IMR-90 (cell line): Measurements from ENCODE around the gene SDK1. TPM values are rescaled to one million over a fixed set of nuclear protein-coding genes. Genes with fewer than 3 reads are reported as not detected.

Experiments used
- ATAC-seq: fragments of 200-7000 bp; cut with Tn5 transposase; 2 replicates; pipeline ENCODE4 v1.9.1; 2020; ENCODE audit warnings: low read depth, mild to moderate bottlenecking, moderate library complexity
- BruUV-seq: library from RNA; stranded (reverse); fragments of 400-500 nt; replicated peaks from 2 replicates; lab custom pipeline; 2021; lab: Mats Ljungman, UMichigan
- CTCF ChIA-PET: fragments of 300-600 bp; formaldehyde crosslinking; extraction: SDS; loops from one replicate; lab custom pipeline; 2021; ENCODE audit warnings: antibody characterized with exemption; lab: Yijun Ruan, JAX
- POLR2A ChIA-PET: fragments of 300-600 bp; sonication (Branson Sonifier 250); formaldehyde crosslinking; loops from one replicate; lab custom pipeline; 2022; ENCODE audit warnings: antibody characterized with exemption; ENCODE audit not compliant: unreplicated experiment; lab: Charles Lee
- DNase-seq: peaks from one replicate; pipeline ENCODE4 v3.0.0; 2013
- H2AFZ ChIP-seq: replicated peaks from 2 replicates; pipeline ENCODE3; 2013; ENCODE audit warnings: low read length, mild to moderate bottlenecking; ENCODE audit not compliant: poor library complexity
- H2AK5ac ChIP-seq: 2 replicates; pipeline ENCODE4 v1.6.1; 2013; ENCODE audit warnings: low read depth, low read length, inconsistent platforms
- H2AK9ac ChIP-seq: replicated peaks from 2 replicates; pipeline ENCODE3; 2013; ENCODE audit warnings: mild to moderate bottlenecking, low read depth, low read length, moderate library complexity; ENCODE audit not compliant: poor library complexity
- H2BK120ac ChIP-seq: 2 replicates; pipeline ENCODE4 v1.6.1; 2013; ENCODE audit warnings: low read depth, low read length, inconsistent platforms
- H2BK15ac ChIP-seq: 3 replicates; pipeline ENCODE4 v1.6.1; 2013; ENCODE audit warnings: low read depth, low read length, inconsistent platforms
- H2BK20ac ChIP-seq: 2 replicates; pipeline ENCODE4 v1.6.1; 2013; ENCODE audit warnings: low read depth, mild to moderate bottlenecking, inconsistent platforms, low read length, moderate library complexity
- H2BK5ac ChIP-seq: 2 replicates; pipeline ENCODE4 v1.6.1; 2013; ENCODE audit warnings: mild to moderate bottlenecking, low read depth, low read length, inconsistent platforms; ENCODE audit not compliant: poor library complexity, severe bottlenecking
- H3K14ac ChIP-seq: replicated peaks from 2 replicates; pipeline ENCODE4 v1.6.1; 2013; ENCODE audit warnings: low read depth, low read length, inconsistent platforms
- H3K18ac ChIP-seq: 2 replicates; pipeline ENCODE4 v1.6.1; 2013; ENCODE audit warnings: low read depth, low read length, control low read depth
- H3K23ac ChIP-seq: 2 replicates; pipeline ENCODE4 v1.6.1; 2013; ENCODE audit warnings: low read depth, low read length, inconsistent platforms
- H3K27ac ChIP-seq: 2 replicates; pipeline ENCODE4 v1.5.1; 2013; ENCODE audit warnings: mild to moderate bottlenecking, control low read depth, low read length; ENCODE audit not compliant: insufficient read depth
- H3K27me3 ChIP-seq: 2 replicates; pipeline ENCODE4 v1.6.1; 2013; ENCODE audit warnings: low read length; ENCODE audit not compliant: control insufficient read depth, insufficient read depth
- H3K36me3 ChIP-seq: 2 replicates; pipeline ENCODE4 v1.6.1; 2013; ENCODE audit warnings: low read length, mixed read lengths; ENCODE audit not compliant: control insufficient read depth, insufficient read depth
- H3K4ac ChIP-seq: 2 replicates; pipeline ENCODE4 v1.6.1; 2013; ENCODE audit warnings: low read depth, low read length, inconsistent platforms
- H3K4me1 ChIP-seq: 2 replicates; pipeline ENCODE4 v1.6.1; 2013; ENCODE audit warnings: low read length, mixed read lengths; ENCODE audit not compliant: control insufficient read depth, insufficient read depth
- H3K4me2 ChIP-seq: 2 replicates; pipeline ENCODE4 v1.6.1; 2013; ENCODE audit warnings: low read depth, mild to moderate bottlenecking, control low read depth, low read length, moderate library complexity
- H3K4me3 ChIP-seq: 2 replicates; pipeline ENCODE4 v1.5.1; 2013; ENCODE audit warnings: low read depth, mild to moderate bottlenecking, control low read depth, low read length, moderate library complexity; ENCODE audit not compliant: insufficient read depth
- H3K56ac ChIP-seq: 2 replicates; pipeline ENCODE4 v1.6.1; 2013; ENCODE audit warnings: low read length, inconsistent platforms; ENCODE audit not compliant: insufficient read depth; ENCODE audit errors: extremely low read depth
- H3K79me1 ChIP-seq, 2 experiments: 2 replicates each; pipeline ENCODE4 v1.6.1; 2013; ENCODE audit warnings: low read length in 2 of 2, inconsistent platforms in 1 of 2, low read depth in 1 of 2
- H3K9ac ChIP-seq: 2 replicates; pipeline ENCODE4 v1.6.1; 2013; ENCODE audit warnings: low read depth, low read length, control low read depth
- H3K9me1 ChIP-seq: 2 replicates; pipeline ENCODE4 v1.6.1; 2013; ENCODE audit warnings: low read length, inconsistent platforms; ENCODE audit not compliant: insufficient read depth
- H3K9me3 ChIP-seq: 2 replicates; pipeline ENCODE4 v1.6.1; 2013; ENCODE audit warnings: low read length; ENCODE audit not compliant: control insufficient read depth, insufficient read depth
- H4K20me1 ChIP-seq: 2 replicates; pipeline ENCODE4 v1.6.1; 2013; ENCODE audit warnings: low read length, inconsistent platforms; ENCODE audit not compliant: insufficient read depth
- H4K5ac ChIP-seq: 2 replicates; pipeline ENCODE4 v1.6.1; 2013; ENCODE audit warnings: mild to moderate bottlenecking, low read depth, low read length, control low read depth
- H4K8ac ChIP-seq, 2 experiments: 2 replicates each; pipeline ENCODE4 v1.6.1; 2013; ENCODE audit warnings: low read depth in 2 of 2, low read length in 2 of 2, control low read depth in 1 of 2, inconsistent platforms in 1 of 2
- H4K91ac ChIP-seq: 2 replicates; pipeline ENCODE4 v1.6.1; 2013; ENCODE audit warnings: low read depth, low read length, inconsistent platforms; ENCODE audit not compliant: insufficient read depth
- CEBPB ChIP-seq: IDR thresholded peaks from 2 replicates; pipeline ENCODE4 v1.6.1; 2012; ENCODE audit warnings: low read depth, low read length, improper control_type of control experiment
- CHD1 ChIP-seq: IDR thresholded peaks from 2 replicates; pipeline ENCODE4 v1.6.1; 2012; ENCODE audit warnings: low read depth, low read length, improper control_type of control experiment
- ELK1 ChIP-seq: fragments of 150-350 bp; IDR thresholded peaks from 2 replicates; pipeline ENCODE4 v1.6.1; 2016; ENCODE audit warnings: low read depth, mild to moderate bottlenecking, low read length, moderate library complexity, borderline replicate concordance
- FOS ChIP-seq: fragments of 150-350 bp; IDR thresholded peaks from 2 replicates; pipeline ENCODE4 v1.6.1; 2016; ENCODE audit warnings: low read depth, low read length
- MAFK ChIP-seq: IDR thresholded peaks from 2 replicates; pipeline ENCODE4 v1.6.1; 2012; ENCODE audit warnings: low read depth, low read length, improper control_type of control experiment
- MAZ ChIP-seq: IDR thresholded peaks from 2 replicates; pipeline ENCODE4 v1.6.1; 2012; ENCODE audit warnings: low read depth, mild to moderate bottlenecking, low read length, improper control_type of control experiment, moderate library complexity, borderline replicate concordance
- MXI1 ChIP-seq: IDR thresholded peaks from 2 replicates; pipeline ENCODE4 v1.6.1; 2012; ENCODE audit warnings: low read depth, mild to moderate bottlenecking, low read length, moderate library complexity, borderline replicate concordance
- NFE2L2 ChIP-seq: fragments of 150-350 bp; IDR thresholded peaks from 2 replicates; pipeline ENCODE4 v1.6.1; 2016; ENCODE audit warnings: low read depth, mild to moderate bottlenecking, low read length
- POLR2A ChIP-seq: IDR thresholded peaks from 2 replicates; pipeline ENCODE4 v1.6.1; 2012; ENCODE audit warnings: mild to moderate bottlenecking, low read depth, low read length
- RAD21 ChIP-seq: IDR thresholded peaks from 2 replicates; pipeline ENCODE4 v1.6.1; 2012; ENCODE audit warnings: low read length, improper control_type of control experiment
- RCOR1 ChIP-seq: IDR thresholded peaks from 2 replicates; pipeline ENCODE4 v1.6.1; 2012; ENCODE audit warnings: mild to moderate bottlenecking, low read length, improper control_type of control experiment; ENCODE audit not compliant: insufficient replicate concordance
- RFX5 ChIP-seq: IDR thresholded peaks from 2 replicates; pipeline ENCODE4 v1.8.0; 2012; ENCODE audit warnings: low read depth, mild to moderate bottlenecking, low read length, moderate library complexity
- SMC3 ChIP-seq: fragments of 150-350 bp; IDR thresholded peaks from 2 replicates; pipeline ENCODE4 v1.6.1; 2016; ENCODE audit warnings: low read depth, mild to moderate bottlenecking, antibody characterized with exemption, low read length, moderate library complexity
- WGBS, 2 experiments: methylation state at CpG; one replicate each; pipeline versions ENCODE4 v1.1.5 to v1.1.7; 2013; ENCODE audit warnings: missing lambda C conversion rate in 2 of 2; ENCODE audit not compliant: insufficient read length in 1 of 2; ENCODE audit errors: extremely low coverage in 2 of 2; 5-methylcytosine and 5-hydroxymethylcytosine counted together
- dilution Hi-C: fragments of 300-500 bp; cut with HindIII; formaldehyde crosslinking; loops from one replicate; pipeline ENCODE4 v1.14.3; 2018; ENCODE audit warnings: low sequenced_read_pairs; ENCODE audit not compliant: unreplicated experiment
- in situ Hi-C: fragments of 300-500 bp; cut with MboI; formaldehyde crosslinking; loops from 3 replicates; pipeline ENCODE4 v1.14.3; 2019; ENCODE audit warnings: low sequenced_read_pairs, inconsistent platforms, mixed read lengths
- intact Hi-C: fragments of 100-400 bp; cut with micrococcal nuclease; formaldehyde crosslinking; loops from 2 replicates; pipeline ENCODE4 v1.10.0; 2022
- polyA plus RNA-seq, 3 experiments: library from polyadenylated mRNA; depleted of rRNA; stranded (reverse); fragments of >200 nt; gene quantifications; 2 replicates each; pipeline ENCODE4 v1.2.3, GENCODE V29; 2012; ENCODE audit warnings: low replicate concordance in 1 of 3
- total RNA-seq: library from RNA; depleted of rRNA; stranded (reverse); fragments of >200 nt; gene quantifications from 2 replicates; pipeline ENCODE4 v1.2.3, GENCODE V29; 2012
- TF ChIP-seq, protein P1 (sequence below): fragments of 150-350 bp; IDR thresholded peaks from 2 replicates; pipeline ENCODE4 v1.6.1; 2017; ENCODE audit warnings: mild to moderate bottlenecking, antibody characterized with exemption, low read length, low read depth

The SDK1 gene
- total and polyA plus RNA-seq, 2 of the 4 experiments (the other 2 are of a cell fraction) = 1.5 to 1.6 TPM

GRCh38 chr7:3416453-3416852 is 115.4 kb downstream of the SDK1 start:
- no peaks in the 10 kb centered on the region for H3K27me3 ChIP-seq
- TF ChIP-seq ELK1 (no peak), SMC3 (no peak), CHD1 (no peak), MXI1 (no peak), MAFK (no peak), NFE2L2 (no peak), RCOR1 (no peak), RAD21 (no peak), FOS (no peak), MAZ (no peak), CEBPB (no peak), POLR2A (no peak), RFX5 (no peak)
- TF ChIP-seq, protein P1, sequence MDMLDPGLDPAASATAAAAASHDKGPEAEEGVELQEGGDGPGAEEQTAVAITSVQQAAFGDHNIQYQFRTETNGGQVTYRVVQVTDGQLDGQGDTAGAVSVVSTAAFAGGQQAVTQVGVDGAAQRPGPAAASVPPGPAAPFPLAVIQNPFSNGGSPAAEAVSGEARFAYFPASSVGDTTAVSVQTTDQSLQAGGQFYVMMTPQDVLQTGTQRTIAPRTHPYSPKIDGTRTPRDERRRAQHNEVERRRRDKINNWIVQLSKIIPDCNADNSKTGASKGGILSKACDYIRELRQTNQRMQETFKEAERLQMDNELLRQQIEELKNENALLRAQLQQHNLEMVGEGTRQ = no peak
- in situ Hi-C loops = no loop called here
- H4K20me1 ChIP-seq = no peaks in the 10 kb centered on the region
- H3K9me1 ChIP-seq = no peaks in the 10 kb centered on the region
- H3K9me3 ChIP-seq = no peaks in the 10 kb centered on the region
- intact Hi-C loops = no loop called here
- no peak overlapping the region for H2AFZ ChIP-seq
- no peak overlapping the region for H3K14ac ChIP-seq
- H2AK9ac ChIP-seq = no peak overlapping the region
- ChIA-PET CTCF (no interaction called here), POLR2A (no interaction called here)
- no peak overlapping the region for H3K4me2 ChIP-seq
- no peak overlapping the region for H3K9ac ChIP-seq
- no peaks in the 10 kb centered on the region for H3K4me1 ChIP-seq
- H3K56ac ChIP-seq = no peak overlapping the region
- no peak overlapping the region for H2BK5ac ChIP-seq
- H2BK20ac ChIP-seq = no peak overlapping the region
- H4K8ac ChIP-seq = no peak overlapping the region
- no CpG with 5 or more reads among the region's 4 CpGs for WGBS, 2 experiments
- no peak overlapping the region for H3K23ac ChIP-seq
- no peak overlapping the region for H2AK5ac ChIP-seq
- no peaks in the 10 kb centered on the region for H3K79me1 ChIP-seq
- H2BK15ac ChIP-seq = no peak overlapping the region
- no peak overlapping the region for H3K4ac ChIP-seq
- no peak overlapping the region for H3K27ac ChIP-seq
- H2BK120ac ChIP-seq = no peak overlapping the region
- no peak overlapping the region for H3K18ac ChIP-seq
- ATAC-seq (no peak), DNase-seq (no peak)
- H3K36me3 ChIP-seq = no peaks in the 10 kb centered on the region
- no peak overlapping the region for H3K4me3 ChIP-seq
- dilution Hi-C loops = no loop called here
- no peak overlapping the region for H4K5ac ChIP-seq
- H4K91ac ChIP-seq = no peak overlapping the region
- BruUV-seq = no TSS peak
